ENCODE measurements around the gene PHLDA3. TPM values are rescaled to one million over a fixed set of nuclear protein-coding genes. Genes with fewer than 3 reads are reported as not detected.

The PHLDA3 gene
- total and polyA plus RNA-seq, 2 of the 13 experiments (the other 11 are each of a cell fraction or from before 2014, with no cell fraction given): 16.7 to 33.6 TPM

- TF ChIP-seq TRAFD1 (CRISPR knock-in tag; IDR thresholded peaks at IDR 0.05; ENCODE audit: borderline replicate concordance) (no peak), HNF1A (IDR thresholded peaks at IDR 0.05; ENCODE audit: low read depth) (no peak), HNF1A (CRISPR knock-in tag; IDR thresholded peaks at IDR 0.05; ENCODE audit: borderline replicate concordance) (no peak), KAT7 (CRISPR knock-in tag; IDR thresholded peaks at IDR 0.05; ENCODE audit: borderline replicate concordance) (no peak), MAFK (conservative IDR thresholded peaks at IDR 0.05 in 1 of 2, IDR thresholded peaks at IDR 0.05 in 1 of 2; ENCODE audit: low read length in 2 of 2) (no peak), ZFY (CRISPR knock-in tag; IDR thresholded peaks at IDR 0.05) (no peak), ZNF235 (CRISPR knock-in tag; IDR thresholded peaks at IDR 0.05; ENCODE audit: borderline replicate concordance) (no peak), BRCA1 (CRISPR knock-in tag; IDR thresholded peaks at IDR 0.05) (no peak), ZBTB3 (CRISPR knock-in tag; IDR thresholded peaks at IDR 0.05; ENCODE audit: borderline replicate concordance, low read depth) (no peak)
- TF ChIP-seq, protein P1, sequence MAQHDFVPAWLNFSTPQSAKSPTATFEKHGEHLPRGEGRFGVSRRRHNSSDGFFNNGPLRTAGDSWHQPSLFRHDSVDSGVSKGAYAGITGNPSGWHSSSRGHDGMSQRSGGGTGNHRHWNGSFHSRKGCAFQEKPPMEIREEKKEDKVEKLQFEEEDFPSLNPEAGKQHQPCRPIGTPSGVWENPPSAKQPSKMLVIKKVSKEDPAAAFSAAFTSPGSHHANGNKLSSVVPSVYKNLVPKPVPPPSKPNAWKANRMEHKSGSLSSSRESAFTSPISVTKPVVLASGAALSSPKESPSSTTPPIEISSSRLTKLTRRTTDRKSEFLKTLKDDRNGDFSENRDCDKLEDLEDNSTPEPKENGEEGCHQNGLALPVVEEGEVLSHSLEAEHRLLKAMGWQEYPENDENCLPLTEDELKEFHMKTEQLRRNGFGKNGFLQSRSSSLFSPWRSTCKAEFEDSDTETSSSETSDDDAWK (CRISPR knock-in tag; IDR thresholded peaks at IDR 0.05): no peak
- TF ChIP-seq, protein P2, sequence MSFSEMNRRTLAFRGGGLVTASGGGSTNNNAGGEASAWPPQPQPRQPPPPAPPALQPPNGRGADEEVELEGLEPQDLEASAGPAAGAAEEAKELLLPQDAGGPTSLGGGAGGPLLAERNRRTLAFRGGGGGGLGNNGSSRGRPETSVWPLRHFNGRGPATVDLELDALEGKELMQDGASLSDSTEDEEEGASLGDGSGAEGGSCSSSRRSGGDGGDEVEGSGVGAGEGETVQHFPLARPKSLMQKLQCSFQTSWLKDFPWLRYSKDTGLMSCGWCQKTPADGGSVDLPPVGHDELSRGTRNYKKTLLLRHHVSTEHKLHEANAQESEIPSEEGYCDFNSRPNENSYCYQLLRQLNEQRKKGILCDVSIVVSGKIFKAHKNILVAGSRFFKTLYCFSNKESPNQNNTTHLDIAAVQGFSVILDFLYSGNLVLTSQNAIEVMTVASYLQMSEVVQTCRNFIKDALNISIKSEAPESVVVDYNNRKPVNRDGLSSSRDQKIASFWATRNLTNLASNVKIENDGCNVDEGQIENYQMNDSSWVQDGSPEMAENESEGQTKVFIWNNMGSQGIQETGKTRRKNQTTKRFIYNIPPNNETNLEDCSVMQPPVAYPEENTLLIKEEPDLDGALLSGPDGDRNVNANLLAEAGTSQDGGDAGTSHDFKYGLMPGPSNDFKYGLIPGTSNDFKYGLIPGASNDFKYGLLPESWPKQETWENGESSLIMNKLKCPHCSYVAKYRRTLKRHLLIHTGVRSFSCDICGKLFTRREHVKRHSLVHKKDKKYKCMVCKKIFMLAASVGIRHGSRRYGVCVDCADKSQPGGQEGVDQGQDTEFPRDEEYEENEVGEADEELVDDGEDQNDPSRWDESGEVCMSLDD (CRISPR knock-in tag; IDR thresholded peaks at IDR 0.05; ENCODE audit: borderline replicate concordance): no peak
Measured at GRCh38 chr1:201498621-201499020, 29.6 kb upstream of the PHLDA3 start (continued).
